HepG2 (cell line): ENCODE results near the gene CRISPLD2. TPM values are rescaled to one million over a fixed set of nuclear protein-coding genes. Genes with fewer than 3 reads are reported as not detected.

ENCODE experiments used
- AHDC1 ChIP-seq: sonication (generic); formaldehyde crosslinking; IDR thresholded peaks from 2 replicates; pipeline ENCODE4 v1.5.1; 2020; ENCODE audit warnings: mild to moderate bottlenecking, missing genetic modification reagents, borderline replicate concordance
- ZBED4 ChIP-seq: sonication (generic); formaldehyde crosslinking; IDR thresholded peaks from 2 replicates; pipeline ENCODE4 v1.4.0; 2020; ENCODE audit warnings: missing genetic modification reagents, borderline replicate concordance
- polyA plus RNA-seq, 8 experiments: library from polyadenylated mRNA; depleted of rRNA in 3 of 8; stranded (reverse) in 7 of 8; unstranded in 1 of 8; fragments of >200 nt; fragmentation: Illumina TruSeq in 4 of 8; extraction: Trizol in 4 of 8; gene quantifications; 2 replicates each; pipeline versions ENCODE4 v1.2.1 to v1.2.3, GENCODE V29; 2011 to 2016; ENCODE audit warnings: low read depth in 4 of 8, missing spikeins in 1 of 8, mixed read lengths in 1 of 8; ENCODE audit not compliant: insufficient read depth in 1 of 8
- total RNA-seq, 5 experiments: library from RNA; depleted of rRNA; stranded (reverse); fragments of >200 nt; fragmentation: Illumina TruSeq; extraction: Trizol; gene quantifications; 2 replicates each; pipeline ENCODE4 v1.2.3, GENCODE V29; 2016; ENCODE audit warnings: low read depth in 1 of 5

Gene CRISPLD2
- total and polyA plus RNA-seq, 2 of the 13 experiments (the other 11 are each of a cell fraction or from before 2014, with no cell fraction given), result 0.04 to 0.31 TPM

- no peak for TF ChIP-seq ZBED4 (CRISPR knock-in tag)
- TF ChIP-seq AHDC1 (CRISPR knock-in tag), result 0 out of 2 replicates have a peak, but pooled peaks have one; percentile 27
Observed at GRCh38 chr16:84953190-84953746, 133.5 kb downstream of the CRISPLD2 start (continued).
